ENCODE data around the gene FAM227A. TPM values are rescaled to one million over a fixed set of nuclear protein-coding genes. Genes with fewer than 3 reads are reported as not detected.
"Not testable (repeated sequence)": the region's sequence is repeated elsewhere in the genome, so short reads cannot be mapped to it uniquely, and the experiment has no call there.

The FAM227A gene
- total RNA-seq, 1 donor from 2014 or later = 0.26 TPM

GRCh38 chr22:38674888-38675287 lies 18.7 kb upstream of the FAM227A start:
- DNase-seq (ENCODE audit: low read depth in 2 of 2) = no peak

- DNase-seq (ENCODE audit: low read depth in 2 of 2) = peak in 1 of 2 donors; percentile 21
Observed at GRCh38 chr22:38657045-38657909, 1.1 kb upstream of the FAM227A start.

- peak in 1 of 2 donors; percentile 7 for DNase-seq (ENCODE audit: low read depth in 2 of 2)
Observed at GRCh38 chr22:38655519-38656255, 505 bp downstream of the FAM227A start.

- no peak for DNase-seq (ENCODE audit: low read depth in 2 of 2)
Observed at GRCh38 chr22:38653741-38654140, 2.5 kb downstream of the FAM227A start.

- no peak for DNase-seq (ENCODE audit: low read depth in 2 of 2)
Observed at GRCh38 chr22:38652859-38653258, 3.3 kb downstream of the FAM227A start.

GRCh38 chr22:38649841-38650522 lies 6.2 kb downstream of the FAM227A start:
- no peak for DNase-seq (ENCODE audit: low read depth in 2 of 2)

- DNase-seq (ENCODE audit: low read depth in 2 of 2) = no peak
Observed at GRCh38 chr22:38645430-38645829, 10.8 kb downstream of the FAM227A start.

GRCh38 chr22:38644245-38644644 lies 11.9 kb downstream of the FAM227A start:
- not testable (repeated sequence) for DNase-seq (ENCODE audit: low read depth in 2 of 2)

- DNase-seq (ENCODE audit: low read depth in 2 of 2) = no peak
Observed at GRCh38 chr22:38641476-38642040, 14.6 kb downstream of the FAM227A start.

GRCh38 chr22:38638728-38639127 lies 17.5 kb downstream of the FAM227A start:
- DNase-seq (ENCODE audit: low read depth in 2 of 2) = no peak

- no peak for DNase-seq (ENCODE audit: low read depth in 2 of 2)
Observed at GRCh38 chr22:38638216-38638615, 18.0 kb downstream of the FAM227A start.

- no peak for DNase-seq (ENCODE audit: low read depth in 2 of 2)
Observed at GRCh38 chr22:38632528-38632927, 23.7 kb downstream of the FAM227A start.

- no peak for DNase-seq (ENCODE audit: low read depth in 2 of 2)
Observed at GRCh38 chr22:38631724-38632123, 24.5 kb downstream of the FAM227A start.

GRCh38 chr22:38629108-38629507 lies 27.1 kb downstream of the FAM227A start:
- peak in 1 of 2 donors; percentile 15 for DNase-seq (ENCODE audit: low read depth in 2 of 2)

GRCh38 chr22:38628444-38628843 lies 27.7 kb downstream of the FAM227A start:
- no peak for DNase-seq (ENCODE audit: low read depth in 2 of 2)

GRCh38 chr22:38623351-38623750 lies 32.8 kb downstream of the FAM227A start:
- no peak for DNase-seq (ENCODE audit: low read depth in 2 of 2)

- peak in 1 of 2 donors; percentile 17 for DNase-seq (ENCODE audit: low read depth in 2 of 2)
Observed at GRCh38 chr22:38618682-38619081, 37.5 kb downstream of the FAM227A start.

GRCh38 chr22:38618258-38618657 lies 37.9 kb downstream of the FAM227A start:
- no peak for DNase-seq (ENCODE audit: low read depth in 2 of 2)

- DNase-seq (ENCODE audit: low read depth in 2 of 2) = not testable (repeated sequence)
Observed at GRCh38 chr22:38615064-38615405, 41.2 kb downstream of the FAM227A start.

- no peak for DNase-seq (ENCODE audit: low read depth in 2 of 2)
Observed at GRCh38 chr22:38614332-38615063, 41.7 kb downstream of the FAM227A start.

GRCh38 chr22:38613588-38613987 lies 42.6 kb downstream of the FAM227A start:
- no peak for DNase-seq (ENCODE audit: low read depth in 2 of 2)

Measured in dermis microvascular lymphatic vessel endothelial cell (primary cell).